K562 (cell line): ENCODE results near the gene CTDSPL. TPM values are rescaled to one million over a fixed set of nuclear protein-coding genes. Genes with fewer than 3 reads are reported as not detected.
A peak's percentile ranks its signal among the peaks of the same experiment; 100 is the strongest.

Experiments used
- CUX1 ChIP-seq: fragments of 200-800 bp; sonication (Bioruptor generic); IDR thresholded peaks from 2 replicates; pipeline ENCODE4 v1.6.1; 2016; ENCODE audit warnings: missing genetic modification characterization, missing compliant biosample characterization
- TAF9B ChIP-seq: fragments of 450-650 bp; IDR thresholded peaks from 2 replicates; pipeline ENCODE4 v1.6.1; 2018; ENCODE audit warnings: mild to moderate bottlenecking; ENCODE audit not compliant: partially characterized antibody
- THAP12 ChIP-seq: fragments of 250-450 bp; sonication (Bioruptor Pico); IDR thresholded peaks from 2 replicates; pipeline ENCODE4 v1.9.0; 2021; ENCODE audit warnings: mild to moderate bottlenecking, inconsistent platforms
- ZNF764 ChIP-seq: fragments of 250-450 bp; sonication (Bioruptor Pico); IDR thresholded peaks from 2 replicates; pipeline ENCODE4 v1.4.0; 2020; ENCODE audit warnings: low read depth, mild to moderate bottlenecking, moderate library complexity
- polyA plus RNA-seq, 8 experiments: library from polyadenylated mRNA; depleted of rRNA in 4 of 8; stranded (reverse) in 5 of 8; unstranded in 3 of 8; fragments of >200 nt; fragmentation: Nextera tagmentation in 2 of 8; fragmentation: Illumina TruSeq in 1 of 8; extraction: Ambion mirVana in 2 of 8; extraction: Trizol in 1 of 8; gene quantifications; 2 replicates each; pipeline versions ENCODE4 v1.2.1 to v1.2.3, GENCODE V29; 2011 to 2014; ENCODE audit warnings: inconsistent platforms in 1 of 8, missing spikeins in 1 of 8
- total RNA-seq, 7 experiments: library from RNA; depleted of rRNA in 6 of 7; stranded (reverse); fragments of >200 nt in 6 of 7; fragmentation: Illumina TruSeq in 2 of 7; extraction: Trizol in 2 of 7; gene quantifications; 2 replicates each; pipeline versions ENCODE4 v1.2.1 to v1.2.3, GENCODE V29; 2011 to 2021; ENCODE audit warnings: low replicate concordance in 1 of 7

The CTDSPL gene
- total and polyA plus RNA-seq, 9 of the 15 experiments (the other 6 are each of a cell fraction or from before 2014, with no cell fraction given), result 5.1 to 19.3 (median 11.3) TPM

- TF ChIP-seq CUX1, result no peak
- TF ChIP-seq TAF9B, result no peak
- peak; percentile 16; the same call in 1 of the 2 replicates for TF ChIP-seq THAP12 (CRISPR knock-in tag)
- TF ChIP-seq ZNF764 (CRISPR knock-in tag), result no peak
These were observed 125.0 kb downstream of the CTDSPL start (continued) for GRCh38 chr3:37986479-37987314.
